Measurements from ENCODE around the gene TNNC1.

TNNC1 gene

DNA sequence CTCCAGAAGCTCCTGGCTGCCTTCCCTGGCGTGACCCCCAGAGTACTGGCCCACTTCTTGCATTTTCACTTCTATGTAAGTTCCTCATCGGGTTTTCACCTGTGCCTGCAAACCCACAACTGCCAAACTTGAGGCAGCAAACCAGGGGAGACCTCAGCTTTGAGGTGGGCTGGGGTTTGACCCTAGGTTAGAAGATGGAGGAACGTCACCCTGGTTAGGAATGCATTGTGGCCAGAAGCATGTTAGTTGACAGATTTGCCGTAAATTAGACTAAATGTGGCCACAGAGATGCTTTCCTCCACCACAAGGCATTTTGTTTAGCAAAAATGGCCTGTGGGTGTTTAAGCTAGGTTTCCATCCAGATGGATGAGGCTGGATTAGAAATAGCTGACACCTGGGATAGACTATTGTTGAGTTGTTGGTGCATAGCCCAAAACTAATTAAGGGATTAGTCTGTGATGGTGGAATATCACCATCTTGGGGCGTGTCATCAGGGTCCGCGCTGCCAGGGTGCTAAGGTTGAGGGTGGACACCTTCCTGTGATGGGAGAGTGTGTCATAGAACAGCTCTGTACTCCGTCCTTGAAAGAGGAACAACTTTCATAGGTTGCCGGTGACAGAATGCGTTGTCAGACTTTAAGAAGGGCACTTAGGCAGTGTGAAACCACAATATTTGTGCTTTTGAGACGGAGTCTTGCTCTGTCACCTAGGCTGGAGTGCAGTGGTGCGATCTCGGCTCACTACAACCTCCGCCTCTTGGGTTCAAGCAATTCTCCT is 5.1 kb upstream of the TNNC1 start:
- DNase-seq (ENCODE audit: low spot score): no peak

- DNase-seq (ENCODE audit: low spot score): no peak
Measured at GRCh38 chr3:52458031-52458760, 4.4 kb upstream of the TNNC1 start.

GRCh38 chr3:52456800-52457183 is 3.0 kb upstream of the TNNC1 start:
- no peak for DNase-seq (ENCODE audit: low spot score)

DNA sequence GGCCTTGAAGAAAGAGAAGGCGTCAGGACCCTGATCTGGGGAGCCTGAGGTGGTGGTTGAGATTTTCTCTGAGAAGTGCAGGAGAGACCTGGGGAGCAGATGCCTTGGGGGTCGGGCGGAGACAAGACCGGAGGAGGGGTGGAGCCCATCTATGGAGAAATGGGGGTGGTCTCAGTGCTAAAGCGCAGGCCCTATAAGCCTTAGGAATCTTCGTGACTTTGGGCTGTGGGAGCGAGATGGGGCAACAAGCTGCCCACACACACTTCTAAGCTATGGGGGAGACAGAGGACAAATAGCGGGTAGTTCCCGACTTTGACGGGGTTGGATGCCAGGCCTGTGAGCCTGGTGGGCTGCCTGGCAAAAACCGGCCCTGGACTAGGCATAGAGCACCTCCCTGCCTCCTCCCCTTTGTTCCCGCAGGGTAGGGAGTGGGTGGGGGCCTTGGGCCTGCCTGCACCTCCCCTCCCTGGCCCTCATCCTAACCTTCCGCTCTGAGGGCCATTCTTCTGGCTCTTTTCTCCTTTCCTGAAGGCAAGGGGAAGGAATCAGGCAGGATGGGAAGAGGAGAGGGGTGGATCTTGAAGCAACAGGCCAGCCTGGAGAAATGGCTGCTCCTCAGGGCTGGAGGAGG is 2.4 kb upstream of the TNNC1 start:
- no peak for DNase-seq (ENCODE audit: low spot score)

GRCh38 chr3:52455283-52456168 is 1.7 kb upstream of the TNNC1 start, which contains the start of gene NISCH:
Gene NISCH (plus strand): TSS chr3:52455604. CDS start chr3:52455642, 38 bp downstream.
- peak; percentile 57 for DNase-seq (ENCODE audit: low spot score)

- no peak for DNase-seq (ENCODE audit: low spot score)
Measured at GRCh38 chr3:52454938-52455282, 1.1 kb upstream of the TNNC1 start.

- DNase-seq (ENCODE audit: low spot score): no peak
Measured at GRCh38 chr3:52454250-52454937, 553 bp upstream of the TNNC1 start.

GRCh38 chr3:52452570-52453221 is 1.1 kb downstream of the TNNC1 start:
- DNase-seq (ENCODE audit: low spot score): no peak

GRCh38 chr3:52452126-52452525 is 1.7 kb downstream of the TNNC1 start:
- no peak for DNase-seq (ENCODE audit: low spot score)

GRCh38 chr3:52451237-52452083 is 2.4 kb downstream of the TNNC1 start:
- DNase-seq (ENCODE audit: low spot score): no peak

DNA sequence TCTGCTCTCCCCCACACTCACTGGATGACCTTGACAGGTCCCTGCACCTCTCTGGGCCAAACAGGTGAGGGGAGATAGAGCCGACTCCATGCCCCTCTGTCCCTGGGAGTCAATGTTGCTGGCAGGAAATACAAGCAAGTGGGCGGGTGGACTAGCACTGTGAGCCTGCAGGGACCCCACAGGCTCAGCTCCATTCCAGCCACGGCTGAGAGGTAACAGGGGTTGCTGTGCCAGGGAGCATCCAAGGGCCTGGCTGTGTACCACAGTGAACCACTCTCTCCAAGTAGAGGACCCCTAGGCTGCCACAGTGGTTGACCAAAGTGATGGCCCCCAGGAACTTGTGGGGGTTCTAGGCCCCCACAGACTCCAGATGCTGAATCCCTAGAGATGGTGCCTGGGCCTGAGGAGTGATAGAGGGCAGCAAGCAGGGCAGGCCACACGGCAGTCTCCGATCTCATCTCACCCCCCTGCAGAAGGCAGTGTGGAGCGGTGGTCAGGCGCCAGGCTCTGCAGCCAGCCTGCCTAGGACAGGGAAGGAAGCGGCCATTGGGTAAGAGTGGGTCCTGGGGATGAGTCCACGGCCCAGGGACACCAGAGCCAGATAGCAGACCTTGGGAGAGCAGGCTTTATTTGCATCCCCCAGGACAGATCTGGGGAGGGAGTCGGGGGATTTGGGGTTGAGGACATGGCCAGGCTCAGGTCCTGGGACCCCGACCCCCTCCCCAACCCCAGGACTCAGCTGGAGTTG is 3.2 kb downstream of the TNNC1 start:
- no peak for DNase-seq (ENCODE audit: low spot score)

GRCh38 chr3:52447512-52448355 is 6.1 kb downstream of the TNNC1 start:
- no peak for DNase-seq (ENCODE audit: low spot score)

- no peak for DNase-seq (ENCODE audit: low spot score)
Measured at GRCh38 chr3:52446631-52447511, 7.0 kb downstream of the TNNC1 start.

DNA sequence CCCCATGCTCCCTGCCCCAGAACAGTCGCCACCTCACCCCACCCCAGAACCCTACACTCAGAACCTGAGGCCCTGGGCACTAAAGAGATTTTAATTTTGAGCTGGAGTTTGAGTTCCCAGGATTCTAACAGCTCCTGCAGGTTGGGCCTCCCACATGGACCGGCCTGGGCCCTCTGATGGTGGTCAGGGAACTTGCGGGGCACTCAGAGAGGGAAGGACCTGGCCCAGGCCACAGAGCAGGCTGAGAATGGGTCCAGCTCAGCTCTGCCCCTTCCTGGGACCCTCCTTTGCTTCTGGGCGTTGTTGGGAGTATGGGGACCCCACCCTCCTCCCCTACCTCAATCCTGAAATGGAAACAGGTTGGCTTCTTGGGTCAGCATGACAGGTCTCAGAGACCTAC is 7.8 kb downstream of the TNNC1 start:
- no peak for DNase-seq (ENCODE audit: low spot score)

GRCh38 chr3:52444860-52445793 is 8.7 kb downstream of the TNNC1 start, which contains the start of gene SEMA3G:
Gene SEMA3G (minus strand): TSS chr3:52445103. CDS start chr3:52445027, 76 bp downstream.
- DNase-seq (ENCODE audit: low spot score): no peak
